ENCODE measurements around the gene CBR1. TPM values are rescaled to one million over a fixed set of nuclear protein-coding genes. Genes with fewer than 3 reads are reported as not detected.

The CBR1 gene
- total and polyA plus RNA-seq, 10 of the 15 experiments (the other 5 are each of a cell fraction or from before 2014, with no cell fraction given), result 16.9 to 138 (median 57.4) TPM

DNA sequence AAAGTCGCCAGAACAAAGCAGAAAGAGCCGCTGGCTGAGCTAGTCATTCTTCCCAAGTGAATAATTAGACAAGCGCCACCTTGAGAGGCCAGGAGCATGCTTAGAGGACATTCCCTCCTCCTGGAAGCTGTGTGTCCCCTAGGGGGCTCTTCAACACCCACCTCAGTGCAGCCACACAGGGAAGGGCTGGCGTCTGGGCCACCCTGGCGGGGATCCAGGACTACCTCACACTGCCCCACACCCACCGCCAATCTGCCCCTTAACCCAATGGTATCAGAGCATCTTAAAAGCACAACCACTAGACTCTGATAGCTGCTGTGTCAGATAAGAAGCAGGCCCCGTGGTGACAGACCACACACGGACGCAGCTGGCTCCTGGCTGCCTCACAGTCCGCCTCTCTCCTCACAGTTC, 34.4 kb upstream of the CBR1 start:
- no peaks in the 10 kb centered on the region for H3K9me3 ChIP-seq (replicated peaks; ENCODE audit: control insufficient read depth, insufficient read depth, low read length)
- in situ Hi-C loops (cut with MboI) (no loop called here), intact Hi-C loops (cut with micrococcal nuclease; ENCODE audit: unreplicated experiment) (no loop called here)
- H3K4me2 ChIP-seq (ENCODE audit: control insufficient read depth, insufficient read depth), result no peak overlapping the region
- no peaks in the 10 kb centered on the region for H3K79me2 ChIP-seq (ENCODE audit: control insufficient read depth, insufficient read depth, low read length)
- ChIA-PET CTCF (interaction anchor here (1.5 kb wide), 1 partner anchor 11 kb away, joined by 3 read pairs; no protein-coding TSS in a partner anchor), POLR2A (no interaction called here), RAD21 (ENCODE audit: unreplicated experiment) (no interaction called here), SMC1A (ENCODE audit: uncharacterized antibody, unreplicated experiment) (no interaction called here)
- no peaks in the 10 kb centered on the region for H3K4me1 ChIP-seq (ENCODE audit: control insufficient read depth, insufficient read depth, low read length)
- H3K36me3 ChIP-seq (ENCODE audit: control insufficient read depth in 2 of 2, insufficient read depth in 2 of 2, low read length in 1 of 2), result peaks cover 9 to 12% of the 10 kb centered on the region in 2 experiments
- no peak overlapping the region for H3K27ac ChIP-seq (ENCODE audit: control insufficient read depth, insufficient read depth)
- 85% methylated on average over 8 of the region's 10 CpGs for WGBS (ENCODE audit: insufficient coverage, insufficient replicate concordance, low lambda C conversion rate, missing lambda C conversion rate)
- DNase-seq (ENCODE audit: low read depth, low spot score), result no peak
- no peaks in the 10 kb centered on the region for H4K20me1 ChIP-seq (ENCODE audit: control insufficient read depth, insufficient read depth)
- no peak overlapping the region for H3K4me3 ChIP-seq
- FAIRE-seq, result no peak
- BruUV-seq (replicated peaks), result no TSS peak
- no peak overlapping the region for H2AFZ ChIP-seq (ENCODE audit: control insufficient read depth, low read depth, low read length)
- no peak for TF ChIP-seq REST (IDR thresholded peaks at IDR 0.05; ENCODE audit: low read depth, low read length)
- TF ChIP-seq NR2F1 (conservative IDR thresholded peaks at IDR 0.05), result no peak
- TF ChIP-seq PKNOX1 (IDR thresholded peaks at IDR 0.05), result no peak
- TF ChIP-seq, protein P1, sequence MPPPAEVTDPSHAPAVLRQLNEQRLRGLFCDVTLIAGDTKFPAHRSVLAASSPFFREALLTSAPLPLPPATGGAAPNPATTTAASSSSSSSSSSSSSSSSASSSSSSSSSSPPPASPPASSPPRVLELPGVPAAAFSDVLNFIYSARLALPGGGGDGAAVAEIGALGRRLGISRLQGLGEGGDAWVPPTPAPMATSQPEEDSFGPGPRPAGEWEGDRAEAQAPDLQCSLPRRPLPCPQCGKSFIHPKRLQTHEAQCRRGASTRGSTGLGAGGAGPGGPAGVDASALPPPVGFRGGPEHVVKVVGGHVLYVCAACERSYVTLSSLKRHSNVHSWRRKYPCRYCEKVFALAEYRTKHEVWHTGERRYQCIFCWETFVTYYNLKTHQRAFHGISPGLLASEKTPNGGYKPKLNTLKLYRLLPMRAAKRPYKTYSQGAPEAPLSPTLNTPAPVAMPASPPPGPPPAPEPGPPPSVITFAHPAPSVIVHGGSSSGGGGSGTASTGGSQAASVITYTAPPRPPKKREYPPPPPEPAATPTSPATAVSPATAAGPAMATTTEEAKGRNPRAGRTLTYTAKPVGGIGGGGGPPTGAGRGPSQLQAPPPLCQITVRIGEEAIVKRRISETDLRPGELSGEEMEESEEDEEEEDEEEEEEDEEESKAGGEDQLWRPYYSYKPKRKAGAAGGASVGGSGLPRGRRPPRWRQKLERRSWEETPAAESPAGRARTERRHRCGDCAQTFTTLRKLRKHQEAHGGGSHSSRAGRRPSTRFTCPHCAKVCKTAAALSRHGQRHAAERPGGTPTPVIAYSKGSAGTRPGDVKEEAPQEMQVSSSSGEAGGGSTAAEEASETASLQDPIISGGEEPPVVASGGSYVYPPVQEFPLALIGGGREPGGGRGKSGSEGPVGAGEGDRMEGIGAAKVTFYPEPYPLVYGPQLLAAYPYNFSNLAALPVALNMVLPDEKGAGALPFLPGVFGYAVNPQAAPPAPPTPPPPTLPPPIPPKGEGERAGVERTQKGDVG (CRISPR knock-in tag; IDR thresholded peaks at IDR 0.05), result no peak
- no peak for TF ChIP-seq BMI1 (IDR thresholded peaks at IDR 0.05; ENCODE audit: borderline replicate concordance)
- TF ChIP-seq, protein P2, sequence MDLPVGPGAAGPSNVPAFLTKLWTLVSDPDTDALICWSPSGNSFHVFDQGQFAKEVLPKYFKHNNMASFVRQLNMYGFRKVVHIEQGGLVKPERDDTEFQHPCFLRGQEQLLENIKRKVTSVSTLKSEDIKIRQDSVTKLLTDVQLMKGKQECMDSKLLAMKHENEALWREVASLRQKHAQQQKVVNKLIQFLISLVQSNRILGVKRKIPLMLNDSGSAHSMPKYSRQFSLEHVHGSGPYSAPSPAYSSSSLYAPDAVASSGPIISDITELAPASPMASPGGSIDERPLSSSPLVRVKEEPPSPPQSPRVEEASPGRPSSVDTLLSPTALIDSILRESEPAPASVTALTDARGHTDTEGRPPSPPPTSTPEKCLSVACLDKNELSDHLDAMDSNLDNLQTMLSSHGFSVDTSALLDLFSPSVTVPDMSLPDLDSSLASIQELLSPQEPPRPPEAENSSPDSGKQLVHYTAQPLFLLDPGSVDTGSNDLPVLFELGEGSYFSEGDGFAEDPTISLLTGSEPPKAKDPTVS (IDR thresholded peaks at IDR 0.05; ENCODE audit: low read depth, low read length), result no peak
- TF ChIP-seq SREBF1 (IDR thresholded peaks at IDR 0.05; ENCODE audit: low read length), result no peak
- TF ChIP-seq HCFC1 (IDR thresholded peaks at IDR 0.05; ENCODE audit: low read length), result no peak
- ATAC-seq, result no peak
- no peaks in the 10 kb centered on the region for H3K27me3 ChIP-seq (replicated peaks in 1 of 2; ENCODE audit: control insufficient read depth in 2 of 2, insufficient read depth in 2 of 2, low read length in 1 of 2)
- H3K9ac ChIP-seq (ENCODE audit: control insufficient read depth, insufficient read depth, low read length), result no peak overlapping the region
